GM21717 (cell line): ENCODE results near the gene PIGT.

Source experiments
- ATAC-seq: cut with Tn5 transposase; IDR thresholded peaks from one replicate; pipeline ENCODE4 v1.9.1; 2021; ENCODE audit warnings: mild to moderate bottlenecking, moderate library complexity; ENCODE audit not compliant: unreplicated experiment

The PIGT gene

DNA sequence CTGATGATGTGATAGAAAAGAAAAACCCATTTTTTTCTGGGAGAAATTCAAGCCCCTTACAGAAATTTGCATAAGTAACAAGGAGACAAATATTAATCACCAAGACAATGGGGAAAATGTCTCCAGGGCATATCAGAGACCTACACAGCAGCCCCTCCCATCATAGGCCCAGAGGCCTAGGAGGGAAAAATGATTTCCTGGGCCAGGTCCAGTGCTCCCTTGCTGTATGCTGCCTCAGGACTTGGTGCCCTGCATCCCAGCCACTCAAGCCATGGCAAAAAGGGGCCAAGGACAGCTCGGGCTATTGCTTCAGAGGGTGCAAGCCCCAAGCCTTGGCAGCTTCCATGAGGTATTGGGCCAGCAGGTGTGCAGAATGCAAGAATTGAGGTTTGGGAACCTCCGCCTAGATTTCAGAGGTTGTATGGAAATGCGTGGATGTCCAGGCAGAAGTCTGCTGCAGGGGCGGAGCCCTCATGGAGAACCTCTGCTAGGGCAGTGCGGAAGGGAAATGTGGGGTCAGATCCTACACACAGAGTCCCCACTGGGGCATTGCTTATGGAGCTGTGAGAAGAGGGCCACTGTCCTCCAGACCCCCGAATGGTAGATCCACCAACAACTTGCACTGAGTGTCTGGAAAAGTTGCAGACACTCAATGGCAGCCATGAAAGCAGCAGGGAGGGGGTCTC lies 15.5 kb upstream of the PIGT start:
- ATAC-seq = no peak

DNA sequence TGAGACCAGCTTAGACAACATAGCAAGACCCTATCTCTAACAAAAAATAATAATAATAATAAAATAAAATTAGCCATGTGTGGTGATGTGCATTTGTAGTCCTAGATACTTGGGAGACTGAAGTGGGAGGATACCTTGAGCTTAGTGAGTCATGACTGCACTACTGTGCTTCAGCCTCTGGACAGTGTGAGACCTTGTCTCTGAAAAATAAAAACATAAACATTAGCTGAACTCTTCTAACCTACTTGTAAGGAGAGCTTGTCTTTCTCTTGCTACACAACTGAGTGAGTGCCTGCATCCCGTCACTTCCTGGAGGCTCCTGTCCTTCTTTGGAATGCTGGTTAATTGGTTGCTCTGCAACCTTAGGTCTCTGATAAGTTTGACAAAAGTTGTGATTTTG lies 13.0 kb upstream of the PIGT start:
- no peak for ATAC-seq

DNA sequence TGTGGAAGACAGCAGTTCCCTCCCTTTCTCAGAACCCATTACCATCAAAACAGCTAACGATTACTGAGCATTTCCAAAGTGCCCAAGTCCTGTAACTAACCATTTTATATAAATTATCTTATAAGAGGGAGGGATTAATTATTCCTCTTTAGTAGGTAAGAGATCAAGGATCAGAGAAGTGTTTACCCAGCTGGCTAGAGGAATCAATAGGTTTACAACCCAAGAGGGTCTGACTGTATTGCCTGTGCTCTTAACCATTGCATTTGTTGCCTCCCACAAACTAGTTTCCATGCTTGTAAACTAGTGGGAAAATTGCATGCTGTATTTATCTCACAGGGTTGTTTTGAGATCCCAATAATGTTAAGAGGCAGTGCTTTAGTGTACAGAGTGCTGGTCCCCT lies 11.5 kb upstream of the PIGT start:
- ATAC-seq = no peak

DNA sequence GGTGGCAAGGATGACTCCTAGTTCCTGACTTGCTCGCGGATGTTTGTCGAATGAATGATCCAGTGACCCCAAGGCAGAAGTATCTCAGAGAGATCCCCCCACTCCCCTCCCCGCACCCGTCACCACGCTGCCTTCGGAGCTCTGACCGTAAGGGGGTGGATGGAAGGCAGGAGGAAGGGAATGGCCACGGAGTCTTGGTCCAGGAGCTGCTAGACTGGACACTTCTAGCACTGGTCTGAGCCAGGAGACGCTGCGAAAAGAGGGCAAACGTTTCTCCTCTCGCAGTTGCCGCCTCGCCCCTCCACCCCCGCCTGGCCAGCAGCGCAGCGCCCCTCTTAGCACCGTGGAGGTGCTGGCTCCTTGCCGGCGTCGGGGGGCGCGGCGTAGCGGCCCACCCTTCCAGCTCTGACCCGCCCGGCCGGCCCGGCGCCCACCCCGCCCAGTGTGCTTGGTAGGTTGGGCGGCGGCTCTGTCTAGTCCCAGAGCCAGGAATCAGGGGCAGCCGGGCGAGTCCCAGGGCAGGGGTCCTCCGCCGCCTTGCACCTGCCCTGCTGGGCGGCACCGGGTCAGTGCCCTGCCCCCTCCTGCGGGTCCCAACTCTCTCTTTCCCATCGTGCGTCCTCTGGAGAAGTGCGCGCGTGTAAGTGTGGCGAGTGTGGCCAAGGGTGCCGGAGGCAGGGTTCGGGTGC lies 10.2 kb upstream of the PIGT start:
- no peak for ATAC-seq

DNA sequence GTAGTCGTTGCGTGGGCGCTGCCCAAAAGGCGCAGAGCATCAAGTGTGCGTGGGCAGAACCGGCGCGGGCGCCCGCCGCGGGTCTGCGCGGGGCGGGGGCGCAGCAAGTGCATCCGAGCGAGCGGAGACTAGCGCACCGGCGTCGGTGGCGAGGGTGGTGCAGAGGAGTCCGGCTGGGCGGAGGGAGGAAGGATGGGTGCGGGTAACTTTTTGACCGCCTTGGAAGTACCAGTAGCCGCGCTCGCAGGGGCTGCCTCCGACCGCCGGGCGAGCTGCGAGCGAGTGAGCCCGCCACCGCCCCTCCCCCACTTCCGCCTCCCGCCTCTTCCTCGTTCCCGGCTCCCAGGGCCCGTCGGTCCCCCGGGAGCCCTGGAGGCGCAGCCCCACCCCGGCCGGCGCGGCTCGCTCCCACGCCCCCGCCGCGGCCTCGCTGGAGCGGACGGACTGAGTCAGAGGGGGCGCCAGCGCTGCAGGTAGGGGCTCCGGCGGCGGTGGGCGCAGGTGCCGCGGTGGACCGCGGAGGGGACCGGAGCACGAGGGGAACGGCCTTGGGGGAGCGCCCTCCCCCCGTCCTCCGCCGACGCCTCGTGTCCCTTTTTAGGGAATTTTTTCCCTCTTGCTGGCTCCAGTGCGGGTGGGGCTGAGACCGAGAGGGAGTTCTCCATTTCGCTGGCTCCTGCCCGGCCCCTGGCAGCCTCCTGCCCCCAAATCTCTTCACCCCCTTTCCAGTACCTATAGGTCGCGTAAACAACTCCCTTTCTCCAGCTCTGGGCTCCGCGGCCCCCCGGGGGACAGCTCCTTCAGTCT lies 9.5 kb upstream of the PIGT start:
- ATAC-seq = no peak

DNA sequence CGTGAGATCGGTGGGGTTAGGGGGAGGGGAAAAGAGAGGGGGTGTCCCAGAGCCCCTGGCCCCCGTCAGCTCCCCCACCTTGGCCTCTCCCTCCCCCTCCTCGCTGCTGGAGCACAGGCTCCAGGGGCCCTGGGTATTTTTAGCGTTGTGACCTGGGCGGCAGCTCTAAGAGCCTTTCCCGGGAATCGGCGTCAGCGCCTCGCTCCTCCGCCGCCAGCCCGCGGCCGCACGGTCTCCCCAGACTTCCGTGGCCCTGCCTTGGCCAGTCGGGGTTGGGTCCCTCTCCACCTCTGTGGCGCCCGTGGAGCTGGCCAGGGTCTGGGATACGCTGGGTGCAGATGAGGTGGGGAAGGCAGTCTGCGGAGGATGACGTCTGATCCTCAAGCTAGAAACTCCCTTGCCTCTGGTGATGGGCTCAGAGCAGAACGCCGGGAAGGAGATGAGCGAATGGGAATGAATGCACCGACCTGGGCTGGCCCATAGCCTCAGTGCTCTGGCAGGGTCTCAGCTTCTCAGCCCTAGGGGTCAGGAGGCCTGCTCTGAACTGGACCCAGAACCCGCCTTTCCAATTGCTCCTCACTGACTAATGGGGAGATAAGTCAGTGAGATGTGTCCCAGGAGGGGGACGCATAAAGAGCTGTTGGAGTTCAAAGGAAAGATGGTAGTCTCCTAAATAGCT lies 8.7 kb upstream of the PIGT start:
- ATAC-seq = no peak

DNA sequence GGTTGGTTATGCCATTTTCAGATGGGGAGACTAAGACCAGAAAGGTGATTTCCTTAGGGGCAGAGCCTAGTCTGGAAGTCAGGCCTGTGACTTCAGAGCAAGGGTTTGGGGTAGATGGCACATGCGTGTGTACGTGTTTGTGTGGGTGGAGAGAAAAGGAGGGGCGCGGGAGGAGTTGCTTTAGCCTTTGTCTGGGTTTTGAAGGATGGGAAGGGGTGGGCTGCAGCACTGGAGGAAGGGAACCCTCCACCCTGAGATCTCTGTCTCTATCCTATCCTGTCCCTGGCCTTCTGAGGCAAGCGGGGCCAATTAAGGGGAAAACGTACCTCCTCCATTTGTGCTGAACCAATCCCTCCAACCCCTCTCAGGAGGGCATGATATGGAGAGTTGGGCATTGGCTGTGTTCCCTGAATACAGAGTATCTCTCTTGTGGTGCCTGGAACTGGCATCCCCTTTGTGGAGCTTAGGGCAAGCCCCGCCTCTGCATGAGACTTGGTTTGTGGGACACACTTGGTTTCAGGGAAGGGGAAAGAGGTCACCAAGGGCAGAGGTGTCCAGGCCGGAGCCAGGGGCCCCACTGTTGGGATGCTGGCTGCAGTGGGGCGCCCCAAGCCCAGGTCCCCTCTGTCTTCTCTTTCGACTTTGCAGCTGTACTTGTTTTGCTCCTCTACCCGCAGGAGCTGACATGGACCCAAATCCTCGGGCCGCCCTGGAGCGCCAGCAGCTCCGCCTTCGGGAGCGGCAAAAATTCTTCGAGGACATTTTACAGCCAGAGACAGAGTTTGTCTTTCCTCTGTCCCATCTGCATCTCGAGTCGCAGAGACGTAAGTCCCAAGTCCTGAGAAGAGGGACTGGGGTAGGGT lies 7.9 kb upstream of the PIGT start, which contains the start of gene DBNDD2:
DBNDD2 (plus strand) TSS at position 507 of the 863 bp plus-strand sequence; CDS start at position 686, 179 bp downstream.
- no peak for ATAC-seq

DNA sequence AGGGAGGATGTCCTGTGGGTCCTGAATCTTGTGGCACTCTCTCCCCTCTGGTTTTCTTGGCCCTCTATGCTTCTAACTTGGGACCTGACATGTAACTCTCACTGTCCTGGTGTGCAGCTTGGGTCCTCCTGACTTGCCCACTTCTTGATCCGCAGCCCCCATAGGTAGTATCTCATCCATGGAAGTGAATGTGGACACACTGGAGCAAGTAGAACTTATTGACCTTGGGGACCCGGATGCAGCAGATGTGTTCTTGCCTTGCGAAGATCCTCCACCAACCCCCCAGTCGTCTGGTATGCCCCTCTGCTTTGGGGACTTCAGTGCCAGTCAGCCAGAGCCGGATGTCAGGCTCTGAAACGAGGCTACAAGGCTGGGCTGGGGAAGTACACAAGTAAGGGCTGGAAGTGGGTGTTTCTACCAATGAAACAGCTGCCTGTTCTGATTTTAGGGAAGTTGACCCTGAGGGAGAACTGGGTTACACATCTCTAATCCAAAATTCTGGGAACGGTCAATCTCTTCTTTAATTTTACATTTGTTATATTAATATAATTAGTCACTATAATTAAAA lies 7.2 kb upstream of the PIGT start:
- no peak for ATAC-seq

DNA sequence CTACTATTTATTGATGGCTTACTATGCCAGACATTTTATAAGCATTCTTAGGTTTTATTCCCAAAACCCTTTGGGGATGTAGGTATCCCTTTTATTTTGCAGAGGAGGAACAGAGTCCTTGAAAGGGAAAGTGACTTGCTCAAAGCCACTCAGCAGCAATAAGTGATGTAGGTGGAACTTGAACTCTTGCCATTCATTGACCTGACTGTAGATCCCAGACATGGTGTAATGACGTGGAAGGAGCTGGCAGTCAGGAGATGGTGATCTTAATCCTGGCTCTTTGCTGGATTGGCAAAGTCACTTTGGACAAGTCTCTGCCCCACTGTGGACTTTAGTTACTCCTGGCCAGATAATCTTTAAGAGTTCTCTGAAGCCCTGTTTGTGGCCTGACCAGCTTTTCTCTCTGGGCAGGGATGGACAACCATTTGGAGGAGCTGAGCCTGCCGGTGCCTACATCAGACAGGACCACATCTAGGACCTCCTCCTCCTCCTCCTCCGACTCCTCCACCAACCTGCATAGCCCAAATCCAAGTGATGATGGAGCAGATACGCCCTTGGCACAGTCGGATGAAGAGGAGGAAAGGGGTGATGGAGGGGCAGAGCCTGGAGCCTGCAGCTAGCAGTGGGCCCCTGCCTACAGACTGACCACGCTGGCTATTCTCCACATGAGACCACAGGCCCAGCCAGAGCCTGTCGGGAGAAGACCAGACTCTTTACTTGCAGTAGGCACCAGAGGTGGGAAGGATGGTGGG lies 6.2 kb upstream of the PIGT start:
- ATAC-seq = no peak

DNA sequence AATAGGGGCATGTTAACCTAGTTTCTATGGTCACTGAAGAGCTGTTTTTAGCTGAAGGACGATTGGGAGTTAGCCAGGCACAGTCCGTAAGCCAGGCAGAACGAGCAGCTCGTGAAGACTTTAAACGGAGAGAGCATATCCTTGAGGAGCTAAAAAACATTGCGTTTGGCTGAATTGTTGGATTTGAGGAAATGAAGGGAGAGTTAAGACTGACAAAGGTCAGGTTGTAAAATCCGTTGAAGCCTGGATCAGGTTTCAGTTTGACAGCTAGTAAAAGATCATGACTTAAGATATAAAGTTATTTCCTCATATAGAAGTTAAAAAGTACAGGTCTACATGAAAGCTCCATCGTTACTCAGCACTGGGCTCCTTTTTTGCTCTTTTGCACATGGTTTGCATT lies 5.1 kb upstream of the PIGT start:
- ATAC-seq = no peak

DNA sequence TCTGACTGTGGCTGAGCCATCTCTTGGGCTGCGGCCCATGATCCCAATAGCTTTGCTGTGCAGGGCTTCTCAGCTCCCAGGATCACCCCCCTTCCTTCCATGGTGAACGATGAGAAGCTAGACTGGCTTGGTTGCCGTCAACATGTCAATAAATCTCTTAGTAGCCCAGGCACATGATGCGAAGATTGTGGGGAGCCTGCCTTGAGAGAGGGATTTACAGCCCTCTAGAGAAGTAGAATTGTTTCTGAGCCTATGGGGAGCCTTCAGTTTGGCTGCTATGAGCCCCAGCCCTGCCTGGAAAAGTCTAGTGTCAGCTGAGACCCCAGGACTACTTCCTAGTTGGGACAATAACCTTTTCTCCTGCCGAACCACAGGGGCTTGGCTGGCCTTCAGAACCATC lies 3.3 kb upstream of the PIGT start:
- no peak for ATAC-seq

DNA sequence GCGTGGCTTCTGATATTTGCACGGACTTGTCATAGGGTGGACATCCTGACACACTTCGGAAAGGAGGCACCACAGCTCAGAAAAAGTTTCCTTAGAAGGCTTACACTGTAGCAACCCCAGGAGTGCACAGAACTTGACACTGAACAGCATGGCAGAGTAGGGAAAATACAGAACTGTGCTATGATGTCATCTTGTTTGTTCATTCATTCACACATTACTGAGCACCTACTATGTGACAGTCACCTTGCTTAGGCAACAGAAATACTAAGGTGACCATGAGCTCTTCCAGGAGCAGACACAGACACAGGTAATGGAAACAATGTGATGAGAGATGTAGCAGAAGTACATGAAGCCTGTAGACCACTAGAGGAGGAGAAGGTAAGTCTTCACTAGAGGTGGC lies 2.5 kb upstream of the PIGT start:
- ATAC-seq = no peak

DNA sequence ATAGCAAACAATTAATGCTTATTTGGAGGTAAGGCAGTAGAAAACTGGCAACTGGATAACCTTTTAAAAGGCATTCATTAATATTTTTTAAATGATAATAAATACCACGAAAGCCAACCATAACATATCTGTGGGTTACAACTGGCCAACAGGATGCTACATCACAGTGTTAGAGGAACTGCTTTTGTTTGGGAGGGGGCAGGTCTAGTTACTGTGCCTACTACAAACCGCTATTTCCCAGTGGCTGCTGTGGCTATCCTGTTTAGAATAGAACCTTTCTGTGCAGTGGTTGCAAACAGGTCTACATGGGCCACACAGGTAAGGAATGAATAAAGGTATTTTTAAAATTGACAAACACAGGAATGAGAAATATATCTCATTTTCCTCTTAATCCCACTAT lies 976 bp downstream of the PIGT start:
- ATAC-seq = no peak

DNA sequence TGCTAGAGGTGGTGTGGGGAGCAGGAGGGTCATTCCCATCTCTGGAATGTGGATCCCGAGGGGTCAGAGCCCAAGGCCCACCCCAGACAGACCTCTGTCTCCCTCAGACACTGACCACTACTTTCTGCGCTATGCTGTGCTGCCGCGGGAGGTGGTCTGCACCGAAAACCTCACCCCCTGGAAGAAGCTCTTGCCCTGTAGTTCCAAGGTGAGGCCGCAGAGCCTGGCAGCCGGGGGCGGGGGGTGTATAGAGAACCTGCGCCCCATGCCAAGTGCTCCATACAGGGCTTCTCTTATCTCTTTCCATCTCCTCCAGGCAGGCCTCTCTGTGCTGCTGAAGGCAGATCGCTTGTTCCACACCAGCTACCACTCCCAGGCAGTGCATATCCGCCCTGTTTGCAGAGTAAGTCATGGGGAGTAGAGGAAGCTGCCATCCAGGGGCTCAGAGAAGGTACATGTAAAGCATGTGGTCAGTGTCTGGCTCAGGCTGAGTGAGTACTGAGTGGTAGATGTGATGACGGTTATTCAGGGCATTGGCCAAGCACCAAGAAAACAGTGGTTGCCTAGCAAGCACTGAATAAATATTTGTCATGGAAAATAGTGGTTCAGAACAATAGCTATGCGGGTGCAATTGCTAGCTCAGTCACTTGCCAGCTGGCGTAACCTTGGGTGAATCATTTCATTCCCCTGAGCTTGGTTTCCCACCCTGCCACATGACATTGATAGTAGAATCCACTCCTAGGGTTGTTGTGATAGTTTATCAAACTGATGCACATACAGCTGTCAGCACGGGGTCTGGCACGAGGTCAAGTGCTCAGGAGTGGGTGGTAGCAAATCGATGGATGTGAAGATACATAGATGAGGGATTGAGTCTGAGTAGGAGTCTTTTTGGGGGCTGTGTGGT lies 3.5 kb downstream of the PIGT start:
- no peak for ATAC-seq

DNA sequence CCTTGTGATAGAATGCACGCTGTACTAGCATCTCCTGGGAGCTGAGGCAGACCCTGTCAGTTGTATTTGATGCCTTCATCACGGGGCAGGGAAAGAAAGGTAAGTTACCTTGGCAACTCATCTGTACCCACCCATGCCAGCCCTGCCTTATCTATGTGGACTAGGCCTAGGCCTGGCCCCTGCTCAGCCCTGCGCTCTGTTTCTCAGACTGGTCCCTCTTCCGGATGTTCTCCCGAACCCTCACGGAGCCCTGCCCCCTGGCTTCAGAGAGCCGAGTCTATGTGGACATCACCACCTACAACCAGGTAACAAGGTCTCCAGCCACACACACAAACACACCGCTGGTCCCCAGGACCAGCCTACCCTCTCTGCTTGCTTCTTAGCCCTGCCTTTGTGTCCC lies 4.2 kb downstream of the PIGT start:
- ATAC-seq = no peak

DNA sequence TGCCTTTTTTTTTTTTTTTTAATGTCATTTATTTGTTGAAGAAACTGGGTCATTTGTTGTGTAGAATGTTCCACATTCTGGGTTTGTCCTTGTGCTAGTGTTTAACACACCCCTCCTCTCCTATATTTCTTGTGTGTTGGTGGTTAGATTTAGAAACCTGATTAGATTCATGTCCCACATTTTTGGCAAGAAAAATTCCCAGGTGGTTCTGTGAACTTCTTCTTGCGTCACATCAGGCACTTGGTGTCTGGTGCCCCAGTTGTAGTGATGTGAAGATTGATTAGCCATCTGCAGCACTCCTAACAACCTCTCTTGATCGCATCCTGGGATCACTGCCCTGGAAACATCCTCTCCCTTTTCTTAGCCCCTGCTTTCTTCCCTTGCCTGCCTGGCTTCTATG lies 7.8 kb downstream of the PIGT start:
- ATAC-seq = no peak

DNA sequence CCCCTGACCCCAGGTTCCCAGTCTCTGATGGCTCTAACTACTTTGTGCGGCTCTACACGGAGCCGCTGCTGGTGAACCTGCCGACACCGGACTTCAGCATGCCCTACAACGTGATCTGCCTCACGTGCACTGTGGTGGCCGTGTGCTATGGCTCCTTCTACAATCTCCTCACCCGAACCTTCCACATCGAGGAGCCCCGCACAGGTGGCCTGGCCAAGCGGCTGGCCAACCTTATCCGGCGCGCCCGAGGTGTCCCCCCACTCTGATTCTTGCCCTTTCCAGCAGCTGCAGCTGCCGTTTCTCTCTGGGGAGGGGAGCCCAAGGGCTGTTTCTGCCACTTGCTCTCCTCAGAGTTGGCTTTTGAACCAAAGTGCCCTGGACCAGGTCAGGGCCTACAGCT lies 9.6 kb downstream of the PIGT start:
- no peak for ATAC-seq

DNA sequence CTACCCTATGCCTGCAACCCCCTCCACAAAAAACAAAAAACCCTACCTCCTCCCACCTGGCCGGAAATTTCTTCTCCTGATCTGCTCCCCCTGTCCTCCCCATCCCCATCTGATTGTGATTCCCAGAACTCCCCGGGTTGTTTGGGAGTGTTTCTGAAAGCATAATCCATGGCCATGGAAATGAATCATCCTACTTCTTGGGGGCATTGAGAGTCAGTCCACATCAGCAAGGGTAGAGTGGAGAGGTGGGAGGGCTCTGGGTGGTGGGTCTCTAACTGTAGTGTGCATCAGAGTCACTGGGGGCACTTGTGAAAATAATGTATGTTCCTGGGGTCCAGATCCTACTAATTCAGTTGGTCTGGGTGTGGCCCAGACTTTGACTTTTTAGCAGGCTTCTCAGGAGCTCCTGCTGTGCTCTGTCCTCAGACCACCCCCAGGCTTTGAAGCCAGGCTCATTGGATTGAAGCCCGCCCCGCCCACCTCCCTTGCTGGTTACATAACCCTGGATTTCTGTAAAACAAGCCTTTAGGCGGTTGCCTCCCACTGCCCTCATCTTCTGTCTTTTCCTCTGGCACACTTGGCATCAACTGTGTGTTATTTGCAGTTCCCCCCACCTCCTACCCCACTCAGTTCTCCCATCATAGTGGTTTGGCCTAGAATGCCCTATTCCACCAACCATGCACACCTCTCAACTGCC lies 10.5 kb downstream of the PIGT start:
- no peak for ATAC-seq
